IPS-18c (cell line): ENCODE measurements around the gene RPUSD1.

Experiments used
- H3K4me3 ChIP-seq: 2 replicates; pipeline ENCODE4 v1.7.0; 2013; ENCODE audit warnings: low read depth, mild to moderate bottlenecking, low read length, moderate library complexity; ENCODE audit not compliant: insufficient read depth
- H3K9me3 ChIP-seq: one replicate; pipeline ENCODE4 v1.6.1; 2013; ENCODE audit warnings: mild to moderate bottlenecking, low read length, moderate library complexity; ENCODE audit not compliant: control insufficient read depth, insufficient read depth

RPUSD1 gene

DNA sequence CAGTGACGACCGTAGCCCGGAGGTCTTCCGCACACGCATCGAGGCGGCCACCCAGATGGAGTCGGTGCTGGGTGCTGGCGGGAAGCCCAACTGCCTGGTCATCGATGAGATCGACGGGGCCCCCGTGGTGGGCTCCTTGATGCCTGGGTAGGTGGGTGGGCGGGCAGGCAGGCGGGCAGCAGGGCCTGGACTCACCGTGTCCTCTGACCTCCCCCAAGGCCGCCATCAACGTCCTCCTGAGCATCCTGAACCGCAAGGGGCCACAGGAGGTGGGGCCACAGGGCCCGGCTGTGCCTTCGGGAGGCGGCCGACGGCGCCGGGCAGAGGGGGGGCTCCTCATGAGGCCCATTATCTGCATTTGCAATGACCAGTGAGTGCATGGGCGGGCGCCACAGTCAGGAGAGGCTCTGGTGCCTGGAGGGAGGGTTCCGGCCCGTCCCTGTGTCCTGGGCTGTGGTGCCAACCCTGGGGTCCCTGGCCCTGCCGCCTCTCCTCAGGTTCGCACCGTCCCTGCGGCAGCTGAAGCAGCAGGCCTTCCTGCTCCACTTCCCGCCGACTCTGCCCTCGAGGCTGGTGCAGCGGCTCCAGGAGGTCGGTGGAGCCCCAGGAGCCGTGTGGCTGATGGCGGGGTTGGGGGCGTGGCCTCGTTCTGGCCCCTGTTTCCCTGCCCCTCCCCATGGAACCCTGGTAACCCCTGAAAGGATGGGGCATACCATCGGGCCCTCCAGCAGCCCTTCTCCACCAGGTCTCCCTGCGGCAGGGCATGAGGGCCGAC, 4.2 kb upstream of the RPUSD1 start:
- Histone ChIP-seq H3K9me3 (no peaks in the 10 kb centered on the region), H3K4me3 (no peak overlapping the region)

DNA sequence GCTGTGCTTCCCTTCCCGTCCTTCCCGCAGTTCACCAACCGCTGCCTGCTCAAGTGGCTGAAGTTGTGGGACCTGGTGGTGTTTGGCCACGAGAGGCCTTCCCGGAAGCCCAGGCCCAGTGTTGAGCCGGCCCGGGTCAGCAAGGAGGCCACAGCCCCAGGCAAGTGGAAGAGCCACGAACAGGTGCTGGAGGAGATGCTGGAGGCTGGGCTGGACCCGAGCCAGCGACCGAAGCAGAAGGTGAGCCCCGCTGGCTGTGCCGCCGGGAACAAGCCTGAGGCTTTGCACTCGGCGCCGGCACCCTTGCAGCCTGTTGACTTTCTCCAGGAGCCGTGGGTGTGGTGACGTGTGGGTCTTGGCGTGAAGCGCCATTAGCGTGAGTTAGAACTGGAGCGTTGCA, 3.0 kb upstream of the RPUSD1 start:
- H3K9me3 ChIP-seq: no peaks in the 10 kb centered on the region
- H3K4me3 ChIP-seq: no peak overlapping the region

DNA sequence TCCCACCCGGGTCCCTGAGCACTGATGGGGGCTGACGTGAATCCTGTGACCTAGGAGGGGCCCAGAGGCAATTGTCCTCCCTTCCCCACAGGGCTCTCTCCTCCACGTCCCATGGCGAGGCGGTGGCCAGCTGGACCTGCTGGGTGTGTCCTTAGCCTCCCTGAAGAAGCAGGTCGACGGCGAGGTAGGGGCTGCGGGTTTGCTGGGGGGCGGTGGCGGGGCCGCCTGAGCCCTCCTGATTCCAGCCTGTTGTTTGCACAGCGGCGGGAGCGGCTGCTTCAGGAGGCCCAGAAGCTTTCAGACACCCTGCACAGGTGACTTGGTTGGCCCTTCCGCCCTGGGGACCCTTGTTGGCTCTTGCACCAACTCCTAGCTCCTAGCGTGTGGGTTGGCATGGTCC, 1.9 kb upstream of the RPUSD1 start:
- H3K4me3 ChIP-seq: no peak overlapping the region

DNA sequence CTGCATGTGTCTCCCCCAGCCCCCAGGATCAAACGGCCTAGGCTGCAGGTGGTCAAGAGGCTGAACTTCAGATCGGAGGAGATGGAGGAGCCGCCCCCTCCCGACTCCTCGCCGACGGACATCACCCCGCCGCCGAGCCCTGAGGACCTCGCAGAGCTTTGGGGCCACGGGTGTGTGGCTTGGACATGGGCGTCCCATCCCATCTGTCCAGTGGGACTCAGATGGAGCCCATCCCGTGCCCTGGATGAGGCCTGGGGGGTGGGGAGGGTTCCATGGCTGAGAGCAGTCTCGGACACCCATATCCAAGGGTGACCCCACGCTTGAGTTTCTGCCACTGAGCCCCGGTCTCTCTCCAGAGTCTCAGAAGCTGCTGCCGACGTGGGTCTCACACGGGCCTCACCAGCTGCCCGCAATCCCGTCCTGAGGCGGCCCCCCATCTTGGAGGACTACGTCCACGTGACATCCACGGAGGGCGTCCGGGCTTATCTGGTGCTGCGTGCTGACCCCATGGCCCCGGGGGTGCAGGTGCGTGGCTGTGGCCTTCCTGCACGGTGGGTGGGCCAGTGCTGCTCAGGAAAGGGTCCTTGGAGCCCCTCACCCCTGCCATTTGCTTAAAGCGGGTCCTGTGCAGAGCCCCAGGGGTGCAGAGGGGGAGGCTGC, 1.1 kb upstream of the RPUSD1 start:
- peak overlapping the region; percentile 79 for H3K4me3 ChIP-seq
- H3K9me3 ChIP-seq: no peaks in the 10 kb centered on the region

More for the DNA sequence above, 1.9 kb upstream of the RPUSD1 start:
- H3K9me3 ChIP-seq: no peaks in the 10 kb centered on the region

DNA sequence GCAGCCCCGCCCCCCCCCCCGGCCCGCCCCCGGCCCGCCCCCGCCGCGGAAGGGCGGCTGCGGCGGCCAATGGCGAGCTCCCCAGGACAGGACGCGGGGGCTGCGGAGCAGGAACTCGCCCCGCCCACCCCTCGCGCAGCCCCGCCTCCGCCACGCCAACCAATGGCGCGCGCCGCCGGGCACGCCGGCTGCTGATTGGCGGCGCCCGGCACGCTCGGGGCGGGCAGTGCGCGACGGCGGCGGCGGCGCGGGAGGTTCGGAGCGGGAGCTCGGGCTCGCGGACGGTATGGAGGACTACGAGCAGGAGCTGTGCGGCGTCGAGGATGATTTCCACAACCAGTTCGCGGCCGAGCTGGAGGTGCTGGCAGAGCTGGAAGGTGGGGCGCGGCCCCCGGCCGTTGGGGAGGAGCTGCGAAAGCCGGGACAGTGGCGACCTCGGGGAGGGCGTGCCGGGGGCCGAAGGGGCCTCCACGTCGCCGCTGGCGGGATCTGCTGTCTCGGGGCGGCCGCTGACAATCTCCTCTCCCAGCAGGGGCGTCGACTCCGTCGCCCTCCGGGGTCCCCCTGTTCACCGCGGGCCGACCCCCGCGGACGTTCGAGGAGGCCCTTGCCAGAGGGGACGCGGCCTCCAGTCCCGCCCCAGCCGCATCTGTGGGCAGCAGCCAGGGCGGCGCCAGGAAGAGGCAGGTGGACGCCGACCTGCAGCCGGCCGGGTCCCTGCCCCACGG, 382 bp upstream of the RPUSD1 start, which contains the start of gene CHTF18:
Gene CHTF18 (plus strand): TSS at position 222 of the 728 bp plus-strand sequence. CDS start 65 bp downstream, at position 287.
- H3K4me3 ChIP-seq: peak within 1 kb of the TSS; percentile 92
- H3K9me3 ChIP-seq: no peaks in the 10 kb centered on the region

DNA sequence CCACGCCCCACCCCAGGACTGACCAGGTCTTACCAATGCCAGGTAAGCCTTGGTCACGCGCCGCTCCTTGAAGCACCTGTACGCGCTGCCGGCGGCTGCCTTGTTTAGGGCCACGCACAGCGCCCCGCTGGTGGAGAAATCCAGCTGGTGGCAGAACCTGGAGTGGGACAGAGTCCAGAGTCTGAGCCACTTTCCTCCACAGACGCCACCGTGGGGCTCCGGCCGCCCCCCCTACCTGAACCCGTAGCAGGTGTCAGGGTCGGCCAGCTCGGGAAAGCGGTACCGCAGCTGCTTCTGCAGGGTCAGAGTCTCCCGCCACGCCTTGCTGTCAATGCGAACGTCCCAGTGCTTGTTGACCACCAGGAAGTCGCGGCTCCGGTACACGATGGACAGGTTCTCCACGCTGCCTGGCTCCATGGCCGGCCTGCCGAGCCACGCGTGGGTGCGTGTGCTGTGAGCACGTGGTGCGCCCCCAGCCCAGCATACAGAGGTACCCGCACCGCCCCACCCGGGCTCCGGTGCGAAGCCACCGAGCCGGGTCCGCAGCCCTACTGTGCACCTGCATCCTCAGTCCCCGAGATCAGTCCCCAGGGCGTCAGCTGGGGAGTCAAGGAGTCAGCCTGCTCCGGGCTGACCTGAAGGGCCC, 737 bp downstream of the RPUSD1 start:
- Histone ChIP-seq H3K4me3 (peak overlapping the region; percentile 92), H3K9me3 (no peaks in the 10 kb centered on the region)

DNA sequence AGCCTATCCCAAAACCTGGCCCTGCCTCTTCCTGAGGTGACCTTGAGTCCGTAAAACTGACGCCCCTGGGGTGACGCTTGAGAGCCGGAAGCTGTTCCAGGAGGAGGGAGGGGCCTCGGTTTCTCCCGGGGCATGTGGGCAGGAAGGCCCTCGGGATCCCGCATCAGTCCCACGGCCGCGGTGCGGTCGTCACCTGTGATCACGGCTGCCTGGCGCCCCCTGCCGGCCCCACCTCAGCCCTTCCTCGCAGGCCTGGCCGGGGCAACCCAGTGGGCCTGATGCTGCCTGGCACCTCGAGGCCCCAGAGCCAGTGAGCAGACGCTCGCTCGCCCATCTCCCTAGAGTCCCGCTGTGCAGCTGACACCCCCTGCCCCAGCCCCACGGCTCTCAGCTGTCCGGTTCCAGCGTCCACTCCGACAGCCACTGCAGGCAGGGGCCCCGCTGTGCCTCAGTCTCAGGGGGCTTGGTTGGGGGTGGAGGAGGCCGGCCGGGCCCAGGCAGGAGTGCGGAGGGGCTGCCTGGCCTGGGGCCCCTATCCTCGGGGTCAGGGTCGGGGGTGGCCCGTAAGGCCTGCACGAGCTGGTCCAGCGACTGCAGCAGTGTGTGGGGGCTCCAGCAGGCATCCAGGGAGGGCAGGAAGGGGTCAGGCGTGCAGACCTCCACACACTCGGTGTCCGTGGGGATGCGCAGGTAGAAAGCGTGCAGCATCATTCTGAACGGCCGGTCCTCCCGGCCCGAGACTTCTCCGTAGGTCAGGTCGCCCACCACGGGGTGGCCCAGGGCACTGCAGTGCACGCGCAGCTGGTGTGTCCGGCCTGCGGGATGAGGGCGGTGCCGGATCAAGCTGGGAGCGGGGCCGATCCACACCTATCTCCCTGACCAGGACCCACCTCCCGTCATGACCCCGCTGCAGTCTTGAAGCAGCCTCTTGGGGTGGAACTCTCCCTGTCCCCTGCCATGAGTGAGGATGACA, 2.3 kb downstream of the RPUSD1 start:
- H3K4me3 ChIP-seq: no peak overlapping the region
- H3K9me3 ChIP-seq: no peaks in the 10 kb centered on the region

DNA sequence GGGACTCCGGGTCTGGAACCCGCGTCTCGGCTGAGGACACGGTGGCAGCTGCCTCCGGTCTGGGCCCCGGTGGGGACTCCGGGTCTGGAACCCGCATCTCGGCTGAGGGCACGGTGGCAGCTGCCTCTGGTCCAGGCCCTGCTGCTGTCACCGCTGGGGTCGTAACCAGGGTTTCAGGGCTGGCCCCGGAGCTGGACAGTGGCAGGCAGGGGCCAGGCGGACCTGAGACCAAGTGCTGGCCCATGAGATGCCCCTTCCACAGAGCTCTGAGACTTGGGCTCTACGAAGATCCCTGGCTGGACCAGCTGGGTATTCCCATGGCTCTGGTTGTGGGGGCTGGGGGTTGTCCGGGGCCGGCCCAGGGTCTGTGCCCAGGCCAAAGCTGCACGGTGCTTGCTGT, 3.8 kb downstream of the RPUSD1 start:
- Histone ChIP-seq H3K9me3 (no peaks in the 10 kb centered on the region), H3K4me3 (no peak overlapping the region)

DNA sequence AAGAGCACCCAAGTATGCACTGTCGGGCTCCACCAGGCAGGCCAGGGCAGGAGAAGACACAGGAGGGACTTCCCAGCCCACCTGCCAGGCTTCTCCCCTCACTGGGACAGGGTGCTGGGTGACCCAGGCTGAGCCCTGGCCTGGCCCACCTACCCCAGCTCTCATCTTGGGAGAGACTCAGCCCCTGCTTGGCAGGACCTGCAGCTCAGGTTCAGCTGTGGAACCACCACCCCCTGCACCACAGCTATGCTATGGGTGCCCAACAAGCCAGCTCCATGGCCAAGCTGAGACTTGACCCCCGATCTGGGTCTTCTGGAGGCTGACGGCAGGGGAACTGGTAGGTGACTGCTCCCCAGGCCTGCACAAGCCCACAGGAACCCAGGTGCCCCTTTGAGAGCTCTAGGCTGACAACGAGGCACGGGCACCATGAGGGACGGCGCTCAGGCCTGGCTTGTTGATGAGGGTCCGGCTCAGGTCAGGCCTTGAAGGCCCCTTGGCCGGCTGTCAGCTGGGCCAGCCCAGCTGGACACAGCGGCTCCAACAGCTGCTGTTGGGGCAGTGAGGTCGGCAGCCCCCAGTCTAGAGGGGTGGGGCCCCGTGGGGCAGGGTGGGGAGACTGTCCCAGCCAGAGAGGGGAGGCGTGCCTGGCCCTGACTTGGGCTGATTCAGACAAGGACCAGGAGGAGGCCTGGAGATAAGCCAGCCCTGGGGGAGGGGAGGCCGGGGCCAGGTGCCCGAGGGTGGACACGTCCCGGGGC, 4.6 kb downstream of the RPUSD1 start:
- Histone ChIP-seq H3K4me3 (no peak overlapping the region), H3K9me3 (no peaks in the 10 kb centered on the region)

DNA sequence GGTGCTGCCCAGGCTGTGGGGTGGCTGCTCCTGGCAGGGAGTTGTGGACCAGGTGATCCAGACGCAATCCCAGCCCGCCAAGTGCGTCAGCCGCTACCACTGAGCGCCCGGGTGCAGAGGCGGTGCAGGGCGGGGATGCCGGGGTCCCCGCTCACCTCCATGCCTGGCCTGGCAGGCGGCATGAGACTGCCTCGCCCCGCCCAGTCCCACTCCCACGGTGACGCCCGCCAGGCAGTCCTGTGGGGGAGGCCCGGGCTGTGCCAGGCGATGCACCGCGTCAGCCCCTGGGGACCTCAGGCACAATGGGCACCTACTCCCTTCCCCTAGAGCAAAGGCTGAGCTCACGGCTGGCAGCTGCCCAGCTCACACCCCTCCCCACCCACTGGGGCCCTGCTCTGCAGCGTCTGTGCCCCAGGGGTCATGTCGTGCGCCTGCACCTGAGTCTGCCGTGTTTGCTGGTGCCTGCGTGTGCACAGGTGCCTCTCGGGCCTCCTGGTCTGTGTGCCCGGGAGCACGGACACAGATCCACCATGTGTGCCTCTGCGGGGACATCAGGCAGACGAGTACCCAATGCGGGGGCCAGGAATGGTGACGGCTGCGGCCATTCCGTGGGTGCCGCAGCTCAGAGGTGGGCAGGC, 5.3 kb downstream of the RPUSD1 start:
- H3K4me3 ChIP-seq: no peak overlapping the region
- no peaks in the 10 kb centered on the region for H3K9me3 ChIP-seq

DNA sequence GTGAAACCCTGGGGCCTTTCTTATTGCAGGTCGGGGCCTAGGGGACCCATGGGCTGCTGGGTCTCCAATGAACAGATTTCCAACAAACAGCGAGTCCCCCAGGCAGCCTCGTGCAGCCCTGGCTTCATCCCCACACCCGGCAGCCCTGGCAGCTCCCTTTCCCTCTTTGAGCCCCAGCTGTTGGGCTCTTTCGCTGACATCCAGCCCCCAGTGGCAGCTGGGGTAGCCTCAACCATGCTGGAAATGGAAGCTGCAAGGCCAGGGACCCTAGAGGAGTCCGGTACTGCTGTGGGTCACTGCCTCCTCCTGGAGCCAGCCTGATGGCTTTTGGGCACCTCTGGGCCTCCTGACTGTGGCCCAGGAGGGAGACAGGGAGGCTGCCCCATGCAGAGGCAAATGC, 5.9 kb downstream of the RPUSD1 start:
- Histone ChIP-seq H3K4me3 (no peak overlapping the region), H3K9me3 (no peaks in the 10 kb centered on the region)

DNA sequence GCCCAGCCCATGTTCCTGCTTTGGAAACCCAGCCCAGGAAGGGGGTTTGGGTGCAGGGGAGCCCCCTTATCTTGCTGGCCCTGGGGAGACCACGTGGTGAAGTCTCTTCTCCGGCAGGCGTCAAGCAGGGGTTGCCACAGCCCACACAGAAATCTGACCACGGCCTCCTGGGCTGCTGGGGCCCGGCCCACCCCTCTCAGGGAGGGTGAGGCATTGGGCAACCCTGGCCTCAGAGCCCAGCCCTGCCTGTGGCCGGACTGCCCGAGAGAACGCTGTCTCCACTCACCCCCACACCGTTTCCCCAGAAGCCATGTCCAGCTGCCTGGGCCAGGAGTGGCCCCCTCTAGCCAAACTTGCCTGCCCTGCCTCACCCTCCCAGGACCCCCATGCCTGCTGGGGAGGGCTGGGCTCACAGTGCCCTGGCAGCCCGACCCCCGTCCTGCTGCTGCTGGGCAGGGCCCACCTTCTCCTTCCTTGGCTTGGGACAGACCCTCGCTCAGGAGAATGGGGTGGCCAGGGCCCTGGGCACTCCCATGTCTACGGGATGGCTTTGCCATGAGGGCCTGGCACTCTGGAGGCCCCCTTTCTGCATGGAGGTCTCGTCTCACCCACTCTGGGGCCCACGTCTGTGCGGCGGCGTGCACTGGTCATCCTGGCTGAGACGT, 6.7 kb downstream of the RPUSD1 start:
- Histone ChIP-seq H3K9me3 (no peaks in the 10 kb centered on the region), H3K4me3 (no peak overlapping the region)

DNA sequence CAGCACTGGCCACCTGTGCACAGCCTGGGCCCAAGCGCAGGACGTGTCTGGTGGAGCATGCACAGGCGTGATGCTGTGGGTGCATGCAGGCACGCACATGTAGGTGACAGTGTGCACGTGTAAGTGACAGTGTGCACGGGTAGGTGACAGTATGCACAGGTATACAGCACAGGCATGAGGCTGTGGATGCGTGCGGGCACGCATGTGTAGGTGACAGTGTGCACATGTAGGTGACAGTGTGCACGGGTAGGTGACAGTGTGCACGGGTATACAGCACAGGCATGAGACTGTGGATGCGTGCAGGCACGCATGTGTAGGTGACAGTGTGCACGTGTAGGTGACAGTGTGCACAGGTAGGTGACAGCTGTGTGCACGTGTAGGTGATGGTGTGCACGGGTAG, 7.9 kb downstream of the RPUSD1 start:
- no peak overlapping the region for H3K4me3 ChIP-seq
- no peaks in the 10 kb centered on the region for H3K9me3 ChIP-seq

DNA sequence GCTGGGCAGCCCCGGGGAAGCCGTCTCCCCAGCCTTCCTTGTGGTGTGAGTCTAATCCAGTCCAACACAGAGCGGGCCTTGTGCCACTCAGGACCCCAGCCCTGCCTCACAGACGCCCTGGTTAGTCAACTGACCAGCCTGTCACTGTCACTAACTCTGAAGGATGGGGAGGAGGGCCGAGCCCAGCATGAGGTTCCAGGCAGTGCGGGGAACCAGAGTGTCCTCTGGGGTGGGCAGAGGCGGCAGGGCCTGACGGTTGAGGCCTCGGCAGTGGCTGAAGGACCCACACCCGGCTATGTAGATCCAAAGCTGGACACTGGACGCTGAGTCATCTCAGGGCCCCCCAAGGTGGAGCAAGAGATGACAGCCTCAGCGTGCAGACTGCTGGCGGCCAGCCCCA, 8.6 kb downstream of the RPUSD1 start:
- H3K9me3 ChIP-seq: no peaks in the 10 kb centered on the region
- no peak overlapping the region for H3K4me3 ChIP-seq

DNA sequence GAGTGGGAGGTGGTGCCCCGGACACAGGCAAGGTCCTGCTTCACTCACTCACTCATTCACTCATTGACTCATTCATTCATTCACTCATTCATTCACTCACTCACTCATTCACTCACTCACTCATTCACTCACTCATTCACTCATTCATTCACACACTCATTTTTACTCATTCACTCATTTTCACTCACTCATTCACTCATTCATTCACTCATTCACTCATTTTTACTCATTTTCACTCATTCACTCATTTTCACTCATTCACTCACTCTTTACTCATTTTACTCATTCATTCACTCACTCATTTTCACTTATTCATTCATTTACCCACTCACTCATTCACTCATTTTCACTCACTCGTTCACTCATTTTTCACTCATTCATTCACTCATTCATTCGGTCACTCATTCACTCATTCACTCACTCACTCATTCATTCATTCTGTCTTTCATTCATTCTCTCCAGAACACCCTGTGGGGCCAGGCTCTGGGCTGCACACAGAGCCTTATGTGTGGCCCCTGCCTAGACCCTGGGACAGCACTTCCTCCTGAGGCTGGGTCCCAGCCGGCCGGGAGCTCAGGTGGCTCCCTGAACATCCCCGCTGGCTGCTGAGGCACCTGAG, 9.2 kb downstream of the RPUSD1 start:
- no peaks in the 10 kb centered on the region for H3K9me3 ChIP-seq
- H3K4me3 ChIP-seq: no peak overlapping the region
